Activated B cell treated with CpG ODN at 0.5 μM for 24 hours (primary cell): ENCODE measurements around the gene P2RY13. TPM values are rescaled to one million over a fixed set of nuclear protein-coding genes. Genes with fewer than 3 reads are reported as not detected.
A peak's percentile ranks its signal among the peaks of the same experiment; 100 is the strongest.

Experiments
- ATAC-seq: fragments of 200-7000 bp; cut with Tn5 transposase; one replicate; pipeline ENCODE4 v1.10.0; 2021; ENCODE audit warnings: low read depth, mild to moderate bottlenecking, moderate library complexity
- CTCF ChIA-PET: fragments of 350-600 bp; sonication (Branson Sonifier 250); formaldehyde crosslinking; loops from one replicate; lab custom pipeline; 2021; ENCODE audit warnings: antibody characterized with exemption; lab: Charles Lee
- POLR2A ChIA-PET: fragments of 350-600 bp; sonication (Branson Sonifier 250); formaldehyde crosslinking; loops from one replicate; lab custom pipeline; 2021; ENCODE audit warnings: antibody characterized with exemption; lab: Charles Lee
- DNase-seq: peaks from one replicate; pipeline ENCODE4 v3.0.0; 2022
- H3K27ac Mint-ChIP-seq: one replicate; pipeline ENCODE4 v1.8.0; 2020; ENCODE audit warnings: mixed read lengths
- H3K27me3 Mint-ChIP-seq: one replicate; pipeline ENCODE4 v1.8.0; 2021; ENCODE audit warnings: mixed read lengths
- H3K36me3 Mint-ChIP-seq: one replicate; pipeline ENCODE4 v1.8.0; 2021; ENCODE audit warnings: low read depth, mixed read lengths
- H3K4me1 Mint-ChIP-seq: one replicate; pipeline ENCODE4 v1.8.0; 2021; ENCODE audit warnings: mixed read lengths
- H3K4me3 Mint-ChIP-seq: one replicate; pipeline ENCODE4 v1.8.0; 2020; ENCODE audit warnings: mild to moderate bottlenecking, mixed read lengths
- H3K9me3 Mint-ChIP-seq: one replicate; pipeline ENCODE4 v1.8.0; 2020; ENCODE audit warnings: mixed read lengths
- CTCF ChIP-seq: fragments of 200-600 bp; IDR thresholded peaks from one replicate; pipeline ENCODE4 v1.8.0; 2022; ENCODE audit warnings: antibody characterized with exemption, mild to moderate bottlenecking
- intact Hi-C: fragments of 100-400 bp; cut with micrococcal nuclease; formaldehyde crosslinking; loops from one replicate; pipeline ENCODE4 v1.15.1; 2024
- total RNA-seq: library from RNA; stranded (reverse); gene quantifications from 2 replicates; pipeline ENCODE4 v1.2.3, GENCODE V29; 2022

Gene P2RY13
- total RNA-seq, 1 donor from 2014 or later = 0.33 TPM

- ChIA-PET POLR2A (no interaction called here), CTCF (no interaction called here)
- H3K27me3 Mint-ChIP-seq = no peaks in the 10 kb centered on the region
- ATAC-seq (no peak), DNase-seq (no peak)
- H3K36me3 Mint-ChIP-seq = no peaks in the 10 kb centered on the region
- H3K4me3 Mint-ChIP-seq = no peak overlapping the region
- no peaks in the 10 kb centered on the region for H3K9me3 Mint-ChIP-seq
- H3K4me1 Mint-ChIP-seq = peaks cover 2% of the 10 kb centered on the region
- TF ChIP-seq CTCF = no peak
- no peak overlapping the region for H3K27ac Mint-ChIP-seq
- intact Hi-C loops = no loop called here
Measured at GRCh38 chr3:151366993-151367392, 37.6 kb upstream of the P2RY13 start.

- no peak for TF ChIP-seq CTCF
- no peak for DNase-seq
- Mint-ChIP-seq H3K4me3 (no peak overlapping the region), H3K36me3 (no peaks in the 10 kb centered on the region), H3K9me3 (no peaks in the 10 kb centered on the region), H3K27ac (no peak overlapping the region), H3K27me3 (no peaks in the 10 kb centered on the region), H3K4me1 (peaks cover 6% of the 10 kb centered on the region)
- ATAC-seq = no peak
- POLR2A ChIA-PET = no interaction called here
- CTCF ChIA-PET = interaction anchor here (0.6 kb wide), 1 partner anchor 23 kb away, joined by 4 read pairs; no protein-coding TSS in a partner anchor
- intact Hi-C loops = no loop called here
Measured at GRCh38 chr3:151362751-151363174, 33.4 kb upstream of the P2RY13 start.

GRCh38 chr3:151357463-151357850 is 28.1 kb upstream of the P2RY13 start:
- ChIA-PET CTCF (no interaction called here), POLR2A (interaction anchor here (1.7 kb wide), 1 partner anchor 27 kb away, joined by 4 read pairs; the partner anchor contains the start of gene P2RY12)
- no peak overlapping the region for H3K27ac Mint-ChIP-seq
- peaks cover 25% of the 10 kb centered on the region for H3K4me1 Mint-ChIP-seq
- H3K9me3 Mint-ChIP-seq = no peaks in the 10 kb centered on the region
- ATAC-seq (no peak), DNase-seq (no peak)
- intact Hi-C loops = loop anchor here (2.0 kb wide), 1 partner anchor 17 kb away; no protein-coding TSS in a partner anchor
- H3K36me3 Mint-ChIP-seq = no peaks in the 10 kb centered on the region
- no peaks in the 10 kb centered on the region for H3K27me3 Mint-ChIP-seq
- no peak for TF ChIP-seq CTCF
- no peak overlapping the region for H3K4me3 Mint-ChIP-seq

- no peaks in the 10 kb centered on the region for H3K36me3 Mint-ChIP-seq
- no peak for DNase-seq
- peaks cover 30% of the 10 kb centered on the region for H3K4me1 Mint-ChIP-seq
- peak overlapping the region; percentile 13 for H3K27ac Mint-ChIP-seq
- no peak overlapping the region for H3K4me3 Mint-ChIP-seq
- ATAC-seq = peak; percentile 57
- CTCF ChIA-PET = no interaction called here
- intact Hi-C loops = loop anchor here (2.0 kb wide), 1 partner anchor 16 kb away; no protein-coding TSS in a partner anchor
- H3K27me3 Mint-ChIP-seq = no peaks in the 10 kb centered on the region
- POLR2A ChIA-PET = interaction anchor here (1.7 kb wide), 1 partner anchor 28 kb away, joined by 4 read pairs; the partner anchor contains the start of gene P2RY12
- H3K9me3 Mint-ChIP-seq = no peaks in the 10 kb centered on the region
- TF ChIP-seq CTCF = no peak
Measured at GRCh38 chr3:151356794-151357462, 27.6 kb upstream of the P2RY13 start.

- ChIA-PET CTCF (no interaction called here), POLR2A (no interaction called here)
- Mint-ChIP-seq H3K4me1 (peaks cover 32% of the 10 kb centered on the region), H3K4me3 (peak overlapping the region; percentile 55), H3K9me3 (no peaks in the 10 kb centered on the region), H3K27ac (peak overlapping the region; percentile 67), H3K27me3 (no peaks in the 10 kb centered on the region), H3K36me3 (no peaks in the 10 kb centered on the region)
- TF ChIP-seq CTCF = no peak
- intact Hi-C loops = no loop called here
- DNase-seq (no peak), ATAC-seq (no peak)
Measured at GRCh38 chr3:151351648-151352047, 22.3 kb upstream of the P2RY13 start.
